GM10847 (cell line): Measurements from ENCODE around the gene CCDC112.

Experiments
- POLR2A ChIP-seq: IDR thresholded peaks from 2 replicates; pipeline ENCODE4 v1.6.1; 2011; ENCODE audit not compliant: insufficient read length; ENCODE audit errors: extremely low read depth

CCDC112 gene

DNA sequence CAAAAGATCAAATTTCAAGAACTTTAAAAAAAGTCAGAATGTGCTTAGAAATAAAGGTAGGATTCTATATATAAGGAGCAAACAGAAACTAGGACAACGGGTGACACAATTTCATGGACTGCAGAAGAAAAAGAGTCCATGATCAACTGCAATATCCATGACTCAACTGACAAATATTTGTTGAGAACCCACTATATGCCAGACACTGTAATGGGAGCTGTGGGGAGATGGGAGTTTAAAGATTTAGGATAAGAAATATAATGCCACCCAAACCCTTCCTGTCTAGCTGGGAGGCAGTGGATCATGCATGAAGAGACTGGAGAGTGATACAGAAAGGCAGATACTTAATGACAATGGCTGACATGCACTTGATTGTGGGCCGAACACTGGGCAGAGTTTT lies 27.6 kb upstream of the CCDC112 start:
- no peak for TF ChIP-seq POLR2A

DNA sequence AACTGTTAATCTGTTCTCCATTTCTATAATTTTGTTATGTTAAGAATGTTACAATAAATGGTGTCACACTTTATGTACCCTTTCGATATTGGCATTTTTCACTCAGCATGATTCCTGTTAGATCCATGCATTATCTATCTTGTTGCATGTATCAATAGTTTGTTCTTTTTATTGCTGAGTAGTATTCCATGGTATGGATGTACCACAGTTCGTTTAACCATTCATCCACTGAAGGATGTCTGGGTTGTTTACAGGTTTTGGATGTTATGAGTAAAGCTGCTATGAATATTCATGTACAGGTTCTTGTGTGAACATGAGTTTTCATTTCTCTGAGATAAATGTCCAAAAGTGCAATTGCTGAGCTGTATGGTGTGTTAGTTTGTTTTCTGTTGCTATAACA lies 26.3 kb upstream of the CCDC112 start:
- TF ChIP-seq POLR2A: no peak

DNA sequence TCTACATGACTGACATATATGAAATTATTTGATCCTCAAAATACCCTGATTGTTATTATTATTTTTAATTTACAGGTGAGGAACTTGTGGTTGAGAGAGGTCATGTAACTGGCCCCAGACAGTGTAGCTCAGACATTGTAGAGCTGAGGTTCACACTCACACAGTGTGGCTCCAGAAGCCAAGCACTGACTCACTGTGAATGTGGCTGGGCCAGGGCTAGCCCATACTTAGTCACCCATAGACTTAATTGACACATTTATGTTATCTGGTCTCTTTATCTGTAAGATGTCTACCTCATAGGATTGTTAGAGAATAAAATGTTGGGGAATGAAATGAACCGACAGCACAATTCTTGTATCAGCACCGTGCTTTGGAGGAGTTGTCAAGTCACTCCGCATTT lies 24.9 kb upstream of the CCDC112 start:
- TF ChIP-seq POLR2A: no peak

DNA sequence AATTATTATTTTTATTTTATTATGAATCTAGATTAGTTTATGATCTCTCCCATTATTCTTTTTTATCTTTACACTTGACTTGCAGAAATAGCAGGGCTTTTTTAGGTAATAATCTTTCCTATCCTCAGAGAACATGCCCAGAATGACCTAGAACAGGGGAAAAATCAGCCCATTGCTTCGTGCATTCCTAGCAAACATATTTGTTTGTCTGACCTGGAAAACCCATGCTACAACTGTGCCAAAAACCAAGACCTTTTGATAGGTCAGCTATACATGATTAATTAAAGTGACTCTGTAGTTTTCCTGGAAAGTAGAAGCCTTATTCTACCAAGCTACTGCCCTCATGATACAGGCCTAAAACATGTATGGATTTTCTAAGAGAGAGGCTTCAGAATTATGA lies 24.1 kb upstream of the CCDC112 start:
- no peak for TF ChIP-seq POLR2A

DNA sequence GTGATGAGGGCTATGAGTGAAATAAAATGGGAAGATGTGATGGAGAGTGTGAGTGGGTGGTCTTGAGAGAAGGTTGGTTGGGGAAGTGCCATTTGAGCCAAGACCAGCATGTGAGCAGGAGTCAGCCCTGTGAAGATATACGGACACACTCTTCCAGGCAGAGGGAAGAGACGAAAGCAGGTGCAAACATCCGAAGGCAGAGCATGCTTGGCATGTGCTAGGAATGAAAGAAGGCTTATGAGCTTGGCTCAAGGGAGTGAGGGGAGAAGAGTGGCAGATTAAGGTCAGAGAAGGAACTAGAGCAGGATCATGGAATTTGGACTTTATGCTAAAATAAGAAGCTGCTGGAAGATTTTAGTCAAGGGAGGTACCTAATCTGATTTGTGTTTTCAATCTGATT lies 23.6 kb upstream of the CCDC112 start:
- TF ChIP-seq POLR2A: no peak

DNA sequence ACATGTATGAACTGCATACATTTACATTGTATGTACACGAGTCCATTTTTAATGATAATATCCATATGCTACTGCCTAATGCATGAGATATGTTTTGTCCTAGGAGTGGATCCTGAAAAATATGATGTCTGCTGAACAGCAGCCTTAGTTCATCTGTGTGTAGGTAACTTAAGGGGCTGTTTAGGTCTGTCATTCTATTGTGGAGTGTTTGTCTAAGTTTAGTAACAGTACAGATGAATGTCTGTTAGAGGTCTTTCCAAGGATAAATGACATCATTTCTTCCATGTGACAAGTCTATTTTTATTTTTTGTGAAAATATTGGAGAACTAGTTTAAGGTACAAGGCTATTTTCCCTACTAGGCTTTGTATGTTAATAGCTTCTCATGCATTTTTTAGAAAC lies 22.6 kb upstream of the CCDC112 start:
- no peak for TF ChIP-seq POLR2A

DNA sequence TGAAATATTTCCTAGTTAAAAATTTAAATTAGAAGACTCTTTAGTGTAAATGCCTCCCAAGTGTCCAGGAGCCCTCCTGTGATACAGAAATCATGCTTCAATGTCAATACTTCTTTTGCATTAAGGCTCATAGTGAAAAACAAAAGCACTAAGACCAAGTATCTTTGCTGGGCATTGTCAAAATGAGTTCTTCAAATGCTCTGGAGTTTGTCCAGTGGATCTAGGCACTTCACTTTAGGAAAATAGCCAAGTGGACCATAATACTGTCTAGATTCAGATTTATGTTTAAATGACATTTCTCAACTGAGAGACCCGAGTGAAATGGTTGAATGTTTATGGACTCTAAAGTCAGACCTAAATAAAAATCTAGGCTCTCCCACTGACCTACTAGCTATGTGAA lies 21.3 kb upstream of the CCDC112 start:
- TF ChIP-seq POLR2A: no peak

- TF ChIP-seq POLR2A: no peak
Measured at GRCh38 chr5:115317320-115317719, 20.9 kb upstream of the CCDC112 start.

DNA sequence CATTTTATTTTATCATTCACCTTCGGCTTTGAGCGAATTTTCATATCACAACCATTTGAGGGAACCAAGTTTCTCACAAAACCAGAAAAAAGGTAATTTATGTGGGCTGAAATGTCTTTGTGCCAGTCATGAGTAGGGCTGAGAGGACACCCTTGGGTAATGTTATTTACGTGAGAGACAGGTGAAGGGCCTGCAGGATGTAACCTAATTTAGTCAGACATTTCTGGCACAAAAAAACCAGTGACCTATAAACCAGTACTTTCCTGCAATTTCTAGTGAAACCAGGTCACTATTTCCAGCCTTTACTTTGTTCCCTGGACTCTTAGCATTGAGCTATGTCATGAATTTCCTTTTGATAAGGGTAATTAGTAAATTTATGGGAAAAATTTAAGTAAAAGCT lies 17.2 kb upstream of the CCDC112 start:
- TF ChIP-seq POLR2A: no peak

- no peak for TF ChIP-seq POLR2A
Measured at GRCh38 chr5:115313052-115313451, 16.6 kb upstream of the CCDC112 start.

DNA sequence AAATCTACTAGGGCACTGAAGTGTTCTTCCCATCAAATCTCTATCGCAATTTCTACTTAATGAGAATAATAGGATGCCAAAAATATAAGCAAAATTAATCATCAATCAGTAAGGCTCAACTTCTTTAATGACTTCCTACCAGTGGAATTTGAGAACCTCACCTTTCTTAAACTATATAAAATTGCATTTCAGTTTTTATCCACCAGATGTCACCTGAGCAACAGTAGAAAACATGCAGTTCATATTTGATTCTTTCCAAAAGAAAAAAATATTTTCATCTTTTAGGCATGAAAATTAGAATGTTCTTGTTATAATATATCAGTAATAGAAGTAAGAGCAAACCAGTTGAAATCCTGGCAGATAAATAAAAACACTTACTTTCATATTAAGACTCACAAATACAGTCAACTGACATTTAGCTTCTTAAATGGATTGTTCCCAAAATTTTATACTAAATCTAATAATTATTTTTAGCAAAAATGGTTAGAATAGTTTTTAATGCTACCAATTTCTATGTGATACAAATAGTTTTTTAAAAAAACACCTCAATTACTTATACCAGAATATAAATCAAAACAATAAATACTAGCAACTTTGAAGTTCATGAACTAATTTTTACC lies 13.4 kb upstream of the CCDC112 start:
- no peak for TF ChIP-seq POLR2A

- no peak for TF ChIP-seq POLR2A
Measured at GRCh38 chr5:115308815-115309214, 12.4 kb upstream of the CCDC112 start.

- no peak for TF ChIP-seq POLR2A
Measured at GRCh38 chr5:115306011-115306536, 9.6 kb upstream of the CCDC112 start.

DNA sequence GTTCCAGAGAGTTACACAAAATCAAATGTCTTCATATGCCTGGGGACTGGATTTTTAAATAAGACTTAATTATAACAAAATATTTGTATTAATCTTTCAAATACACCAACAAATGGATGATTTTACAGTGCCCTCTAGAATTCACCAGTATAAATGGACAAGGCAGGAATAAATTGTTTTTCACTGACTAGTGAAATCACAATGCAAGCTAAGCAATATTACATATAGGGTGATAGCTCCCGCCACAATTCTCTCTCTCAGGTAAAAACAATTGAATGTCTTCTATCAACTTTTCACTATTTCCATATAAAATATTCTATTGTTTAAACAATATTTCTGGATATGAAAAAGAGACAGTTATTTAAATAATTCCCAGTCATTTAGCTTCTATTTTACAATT lies 8.0 kb upstream of the CCDC112 start:
- no peak for TF ChIP-seq POLR2A

DNA sequence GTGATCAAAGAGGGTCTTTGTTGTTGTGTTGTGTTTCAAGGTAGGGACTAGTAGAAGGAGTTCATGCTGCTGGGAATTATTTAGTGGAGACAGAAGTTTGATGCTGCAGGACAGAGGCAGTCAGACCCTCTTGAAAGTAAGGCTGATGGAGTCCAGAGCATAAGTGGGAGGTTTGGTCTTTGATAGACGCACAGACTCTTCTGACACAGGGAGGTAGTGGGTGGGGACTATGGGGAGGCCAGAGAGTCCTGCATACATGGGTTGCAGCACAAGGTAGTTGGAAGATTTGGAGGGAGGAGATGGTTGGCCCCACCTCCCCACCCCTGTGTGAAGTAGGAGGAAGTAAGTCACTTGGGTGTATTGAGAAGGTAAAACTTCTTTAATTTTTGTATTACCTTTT lies 2.4 kb upstream of the CCDC112 start:
- TF ChIP-seq POLR2A: no peak

- no peak for TF ChIP-seq POLR2A
Measured at GRCh38 chr5:115297031-115297430, 577 bp upstream of the CCDC112 start.

DNA sequence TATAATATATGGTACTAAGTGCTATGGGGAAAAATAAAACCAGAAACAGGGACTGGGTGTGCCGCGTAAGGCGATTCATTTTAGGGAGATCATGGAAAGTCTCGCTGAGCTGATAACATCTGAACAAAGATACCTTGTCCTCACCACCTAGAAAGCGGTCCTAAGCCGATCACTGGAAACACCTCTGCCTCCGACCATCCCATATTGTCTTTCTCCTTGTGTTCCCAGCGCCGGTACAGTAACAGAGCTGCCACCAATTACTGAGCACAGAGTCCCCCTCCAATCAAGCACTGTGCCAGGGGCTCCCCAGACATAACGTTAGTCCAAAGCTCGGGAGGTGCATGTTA lies 704 bp downstream of the CCDC112 start:
- no peak for TF ChIP-seq POLR2A
